Right atrium auricular region (tissue), 2 donors: ENCODE data around the gene EPX. TPM values are rescaled to one million over a fixed set of nuclear protein-coding genes. Genes with fewer than 3 reads are reported as not detected.
"Not testable (repeated sequence)": the region's sequence is repeated elsewhere in the genome, so short reads cannot be mapped to it uniquely, and the experiment has no call there.

Experiments used
- DNase-seq: peaks from one replicate; pipeline ENCODE4 v3.0.0-alpha.2; 2019; ENCODE audit warnings: low spot score
- H3K27ac ChIP-seq, 2 donors: fragments of 200-600 bp; sonication (generic); 1 replicate in 1 of 2; 2 replicates in 1 of 2; pipeline ENCODE4 v1.5.1; 2016 to 2019
- H3K27me3 ChIP-seq, 2 donors: fragments of 200-600 bp; sonication (generic); one replicate each; pipeline versions ENCODE4 v1.5.1 to v1.6.0; 2017 to 2019
- H3K36me3 ChIP-seq: fragments of 200-600 bp; sonication (generic); one replicate; pipeline ENCODE4 v1.5.1; 2016
- H3K4me1 ChIP-seq, 2 donors: fragments of 200-600 bp; sonication (generic); one replicate each; pipeline versions ENCODE4 v1.5.1 to v1.6.0; 2017 to 2019
- H3K4me3 ChIP-seq, 2 donors: fragments of 200-600 bp; sonication (generic); 1 replicate in 1 of 2; 2 replicates in 1 of 2; pipeline ENCODE4 v1.5.1; 2017 to 2019; ENCODE audit warnings: mild to moderate bottlenecking in 1 of 2, moderate library complexity in 1 of 2
- H3K9me3 ChIP-seq, 2 donors: fragments of 200-600 bp; sonication (generic); one replicate each; pipeline ENCODE4 v1.5.1; 2019
- total RNA-seq, 2 donors: library from RNA; depleted of rRNA; stranded (reverse); fragments of >200 nt; gene quantifications; one replicate each; pipeline ENCODE4 v1.1.0, GENCODE V29; 2016
- TF ChIP-seq, protein P1 (sequence below), 2 donors: fragments of 200-600 bp; sonication (generic); IDR thresholded peaks; one replicate each; pipeline ENCODE4 v1.5.1; 2019; ENCODE audit warnings: antibody characterized with exemption in 2 of 2

Gene EPX, protein sequence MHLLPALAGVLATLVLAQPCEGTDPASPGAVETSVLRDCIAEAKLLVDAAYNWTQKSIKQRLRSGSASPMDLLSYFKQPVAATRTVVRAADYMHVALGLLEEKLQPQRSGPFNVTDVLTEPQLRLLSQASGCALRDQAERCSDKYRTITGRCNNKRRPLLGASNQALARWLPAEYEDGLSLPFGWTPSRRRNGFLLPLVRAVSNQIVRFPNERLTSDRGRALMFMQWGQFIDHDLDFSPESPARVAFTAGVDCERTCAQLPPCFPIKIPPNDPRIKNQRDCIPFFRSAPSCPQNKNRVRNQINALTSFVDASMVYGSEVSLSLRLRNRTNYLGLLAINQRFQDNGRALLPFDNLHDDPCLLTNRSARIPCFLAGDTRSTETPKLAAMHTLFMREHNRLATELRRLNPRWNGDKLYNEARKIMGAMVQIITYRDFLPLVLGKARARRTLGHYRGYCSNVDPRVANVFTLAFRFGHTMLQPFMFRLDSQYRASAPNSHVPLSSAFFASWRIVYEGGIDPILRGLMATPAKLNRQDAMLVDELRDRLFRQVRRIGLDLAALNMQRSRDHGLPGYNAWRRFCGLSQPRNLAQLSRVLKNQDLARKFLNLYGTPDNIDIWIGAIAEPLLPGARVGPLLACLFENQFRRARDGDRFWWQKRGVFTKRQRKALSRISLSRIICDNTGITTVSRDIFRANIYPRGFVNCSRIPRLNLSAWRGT
- total RNA-seq: not detected

DNA sequence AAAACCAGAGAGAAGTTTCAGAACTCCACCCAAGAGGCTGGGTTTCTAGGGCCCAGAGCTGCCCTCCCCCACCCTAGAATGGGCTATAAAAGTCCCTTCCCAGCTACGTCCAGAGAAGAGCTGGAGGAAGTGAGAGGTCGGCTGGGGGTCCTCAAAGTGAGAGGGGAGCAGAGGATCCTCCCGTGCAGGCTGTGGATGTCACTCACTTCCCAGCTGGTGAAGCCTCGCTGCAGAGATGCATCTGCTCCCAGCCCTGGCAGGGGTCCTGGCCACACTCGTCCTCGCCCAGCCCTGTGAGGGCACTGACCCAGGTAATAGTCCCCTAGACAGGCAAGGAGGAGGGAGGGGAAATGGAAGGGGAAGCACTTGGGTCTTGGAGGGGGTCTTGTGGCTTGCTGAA is at the start of gene EPX:
EPX (plus strand) TSS at position 115 of the 400 bp plus-strand sequence; CDS start at position 236, 121 bp downstream.
- DNase-seq: no peak
- Histone ChIP-seq H3K9me3 (no peaks in the 10 kb centered on the region), H3K4me3 (no peak within 1 kb of the TSS), H3K36me3 (no peaks in the 10 kb centered on the region), H3K4me1 (peaks cover 0 to 8% of the 10 kb centered on the region in 2 donors), H3K27me3 (no peaks in the 10 kb centered on the region), H3K27ac (no peak within 1 kb of the TSS)
- TF ChIP-seq, protein P1, sequence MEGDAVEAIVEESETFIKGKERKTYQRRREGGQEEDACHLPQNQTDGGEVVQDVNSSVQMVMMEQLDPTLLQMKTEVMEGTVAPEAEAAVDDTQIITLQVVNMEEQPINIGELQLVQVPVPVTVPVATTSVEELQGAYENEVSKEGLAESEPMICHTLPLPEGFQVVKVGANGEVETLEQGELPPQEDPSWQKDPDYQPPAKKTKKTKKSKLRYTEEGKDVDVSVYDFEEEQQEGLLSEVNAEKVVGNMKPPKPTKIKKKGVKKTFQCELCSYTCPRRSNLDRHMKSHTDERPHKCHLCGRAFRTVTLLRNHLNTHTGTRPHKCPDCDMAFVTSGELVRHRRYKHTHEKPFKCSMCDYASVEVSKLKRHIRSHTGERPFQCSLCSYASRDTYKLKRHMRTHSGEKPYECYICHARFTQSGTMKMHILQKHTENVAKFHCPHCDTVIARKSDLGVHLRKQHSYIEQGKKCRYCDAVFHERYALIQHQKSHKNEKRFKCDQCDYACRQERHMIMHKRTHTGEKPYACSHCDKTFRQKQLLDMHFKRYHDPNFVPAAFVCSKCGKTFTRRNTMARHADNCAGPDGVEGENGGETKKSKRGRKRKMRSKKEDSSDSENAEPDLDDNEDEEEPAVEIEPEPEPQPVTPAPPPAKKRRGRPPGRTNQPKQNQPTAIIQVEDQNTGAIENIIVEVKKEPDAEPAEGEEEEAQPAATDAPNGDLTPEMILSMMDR (IDR thresholded peaks at IDR 0.05): no peak

DNA sequence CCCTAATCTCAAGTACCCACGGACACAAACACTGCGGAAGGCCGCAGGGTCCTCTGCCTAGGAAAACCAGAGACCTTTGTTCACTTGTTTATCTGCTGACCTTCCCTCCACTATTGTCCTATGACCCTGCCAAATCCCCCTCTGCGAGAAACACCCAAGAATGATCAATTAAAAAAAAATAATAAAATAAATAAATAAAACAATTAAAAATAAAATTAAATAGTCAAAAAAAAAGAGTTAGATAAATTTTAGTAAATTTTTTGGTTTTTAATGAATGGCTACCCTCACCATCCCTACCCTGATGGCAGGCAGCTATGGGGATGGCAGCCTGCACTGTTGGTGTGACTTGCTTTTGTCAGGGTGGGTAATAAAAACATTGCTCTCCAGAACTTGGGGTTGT is 49.2 kb upstream of the EPX start:
- H3K27ac ChIP-seq, H3K4me1 ChIP-seq, H3K4me3 ChIP-seq, H3K27me3 ChIP-seq, H3K36me3 ChIP-seq, DNase-seq: not testable (repeated sequence)
- peaks cover 6 to 35% of the 10 kb centered on the region in 2 donors for H3K9me3 ChIP-seq

DNA sequence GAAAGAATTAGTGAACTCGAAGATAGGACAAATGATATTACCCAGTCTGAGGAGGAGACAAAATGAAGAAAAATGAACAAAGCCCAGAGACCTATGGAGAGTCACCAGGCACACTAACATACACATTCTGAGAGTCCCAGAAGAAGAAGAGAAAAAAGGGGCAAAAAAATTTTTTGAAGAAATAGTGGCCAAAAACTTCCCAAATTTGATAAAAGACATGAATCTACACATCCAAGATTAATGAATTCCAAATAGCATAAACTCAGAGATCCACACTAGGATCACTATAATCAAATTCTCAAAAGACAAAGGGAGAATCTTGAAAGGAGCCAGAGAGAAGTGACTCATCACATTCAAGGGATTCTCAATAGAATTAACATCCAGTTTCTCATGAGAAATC is 47.7 kb upstream of the EPX start:
- Histone ChIP-seq H3K4me1 (no peaks in the 10 kb centered on the region), H3K36me3 (no peaks in the 10 kb centered on the region), H3K4me3 (no peak overlapping the region), H3K27me3 (no peaks in the 10 kb centered on the region), H3K27ac (no peak overlapping the region), H3K9me3 (peaks cover 6 to 35% of the 10 kb centered on the region in 2 donors)
- TF ChIP-seq, protein P1 (IDR thresholded peaks at IDR 0.05): no peak
- DNase-seq: no peak

DNA sequence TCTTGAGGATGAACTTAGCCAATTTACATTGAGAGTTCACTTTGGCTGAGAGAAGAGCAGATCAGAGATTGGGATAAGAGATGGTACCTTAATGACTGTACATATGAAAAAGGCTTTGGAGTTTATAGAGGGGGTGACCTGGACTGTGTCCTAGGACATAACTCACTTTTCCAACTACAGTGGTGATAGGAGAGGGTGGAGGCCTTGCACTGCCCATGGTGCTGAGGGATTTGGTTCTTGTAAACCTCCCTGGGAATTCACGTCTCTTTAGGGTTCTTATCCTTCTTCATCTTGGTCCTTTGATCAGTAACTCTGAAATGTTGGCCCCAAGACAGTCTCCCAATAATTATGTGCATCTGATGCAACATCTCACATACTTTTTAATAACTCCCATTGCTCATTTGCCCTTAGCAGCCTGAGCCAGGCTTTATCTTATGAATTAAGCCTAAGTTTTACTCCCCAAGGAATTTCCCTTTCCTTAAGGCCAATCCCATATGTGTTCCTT is 44.5 kb upstream of the EPX start, which contains the start of gene OR4D1:
OR4D1 (plus strand) TSS at position 455 of the 505 bp plus-strand sequence. CDS start 6,770 bp downstream, outside the sequence.
- H3K36me3 ChIP-seq: no peaks in the 10 kb centered on the region
- no peaks in the 10 kb centered on the region for H3K27me3 ChIP-seq
- no peaks in the 10 kb centered on the region for H3K4me1 ChIP-seq
- H3K9me3 ChIP-seq: peaks cover 6 to 35% of the 10 kb centered on the region in 2 donors
- TF ChIP-seq, protein P1 (IDR thresholded peaks at IDR 0.05): no peak
- no peak within 1 kb of the TSS for H3K27ac ChIP-seq
- DNase-seq: no peak
- H3K4me3 ChIP-seq: no peak within 1 kb of the TSS

DNA sequence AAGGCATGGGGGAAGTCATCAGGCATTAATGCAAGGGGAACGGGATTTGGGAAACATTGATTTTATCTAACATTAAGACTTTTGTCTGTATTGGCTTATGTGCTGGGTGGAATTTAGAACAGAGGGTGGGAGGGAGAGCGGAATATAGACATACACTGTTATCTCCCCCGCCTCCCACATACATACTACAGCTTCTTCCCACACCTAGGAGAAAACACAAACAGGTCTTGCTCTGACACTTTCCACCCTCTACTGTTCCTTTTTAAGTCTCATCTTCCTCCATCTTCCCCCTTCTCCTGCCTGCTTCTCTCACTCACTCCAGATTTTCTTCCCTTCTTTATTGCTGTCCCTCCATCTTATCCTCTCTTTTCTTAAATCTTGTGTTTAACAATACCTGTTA is 43.9 kb upstream of the EPX start:
- H3K9me3 ChIP-seq: peaks cover 6 to 35% of the 10 kb centered on the region in 2 donors
- H3K36me3 ChIP-seq: no peaks in the 10 kb centered on the region
- H3K4me3 ChIP-seq: no peak overlapping the region
- TF ChIP-seq, protein P1 (IDR thresholded peaks at IDR 0.05): no peak
- no peaks in the 10 kb centered on the region for H3K4me1 ChIP-seq
- no peak overlapping the region for H3K27ac ChIP-seq
- no peaks in the 10 kb centered on the region for H3K27me3 ChIP-seq
- DNase-seq: no peak

DNA sequence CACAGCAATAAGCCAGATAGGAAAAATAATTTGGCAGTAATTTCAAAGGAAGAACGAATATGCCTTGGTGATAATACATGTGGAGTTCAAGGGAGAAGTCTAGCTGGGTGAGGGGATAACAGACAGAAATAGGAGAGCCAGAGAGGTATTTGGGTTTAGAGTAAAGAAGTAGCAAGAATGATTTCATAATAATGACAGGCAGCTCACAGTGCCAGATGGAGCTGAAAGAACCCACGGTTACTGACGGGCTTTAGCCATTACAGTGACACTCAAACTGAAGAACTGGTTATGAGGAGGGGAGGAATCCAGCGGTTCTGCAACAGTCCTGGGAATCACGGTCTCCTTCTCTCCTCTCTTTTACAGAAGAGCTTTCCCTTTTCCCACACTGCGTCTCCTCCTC is 42.1 kb upstream of the EPX start:
- no peak overlapping the region for H3K4me3 ChIP-seq
- H3K27me3 ChIP-seq: no peaks in the 10 kb centered on the region
- no peaks in the 10 kb centered on the region for H3K4me1 ChIP-seq

More for the DNA sequence above, 42.1 kb upstream of the EPX start:
- TF ChIP-seq, protein P1 (IDR thresholded peaks at IDR 0.05): no peak
- H3K9me3 ChIP-seq: peaks cover 0 to 17% of the 10 kb centered on the region in 2 donors
- no peak overlapping the region for H3K27ac ChIP-seq
- no peak for DNase-seq
- H3K36me3 ChIP-seq: no peaks in the 10 kb centered on the region
